IMR-90 (cell line): ENCODE measurements around the gene CFAP221. TPM values are rescaled to one million over a fixed set of nuclear protein-coding genes. Genes with fewer than 3 reads are reported as not detected.

ENCODE experiments used
- ATAC-seq: fragments of 200-7000 bp; cut with Tn5 transposase; 2 replicates; pipeline ENCODE4 v1.9.1; 2020; ENCODE audit warnings: low read depth, mild to moderate bottlenecking, moderate library complexity
- BruUV-seq: library from RNA; stranded (reverse); fragments of 400-500 nt; replicated peaks from 2 replicates; lab custom pipeline; 2021; lab: Mats Ljungman, UMichigan
- CTCF ChIA-PET: fragments of 300-600 bp; formaldehyde crosslinking; extraction: SDS; loops from one replicate; lab custom pipeline; 2021; ENCODE audit warnings: antibody characterized with exemption; lab: Yijun Ruan, JAX
- POLR2A ChIA-PET: fragments of 300-600 bp; sonication (Branson Sonifier 250); formaldehyde crosslinking; loops from one replicate; lab custom pipeline; 2022; ENCODE audit warnings: antibody characterized with exemption; ENCODE audit not compliant: unreplicated experiment; lab: Charles Lee
- DNase-seq: peaks from one replicate; pipeline ENCODE4 v3.0.0; 2013
- H2AFZ ChIP-seq: replicated peaks from 2 replicates; pipeline ENCODE3; 2013; ENCODE audit warnings: low read length, mild to moderate bottlenecking; ENCODE audit not compliant: poor library complexity
- H2AK5ac ChIP-seq: 2 replicates; pipeline ENCODE4 v1.6.1; 2013; ENCODE audit warnings: low read depth, low read length, inconsistent platforms
- H2AK9ac ChIP-seq: replicated peaks from 2 replicates; pipeline ENCODE3; 2013; ENCODE audit warnings: mild to moderate bottlenecking, low read depth, low read length, moderate library complexity; ENCODE audit not compliant: poor library complexity
- H2BK120ac ChIP-seq: 2 replicates; pipeline ENCODE4 v1.6.1; 2013; ENCODE audit warnings: low read depth, low read length, inconsistent platforms
- H2BK15ac ChIP-seq: 3 replicates; pipeline ENCODE4 v1.6.1; 2013; ENCODE audit warnings: low read depth, low read length, inconsistent platforms
- H2BK20ac ChIP-seq: 2 replicates; pipeline ENCODE4 v1.6.1; 2013; ENCODE audit warnings: low read depth, mild to moderate bottlenecking, inconsistent platforms, low read length, moderate library complexity
- H2BK5ac ChIP-seq: 2 replicates; pipeline ENCODE4 v1.6.1; 2013; ENCODE audit warnings: mild to moderate bottlenecking, low read depth, low read length, inconsistent platforms; ENCODE audit not compliant: poor library complexity, severe bottlenecking
- H3K14ac ChIP-seq: replicated peaks from 2 replicates; pipeline ENCODE4 v1.6.1; 2013; ENCODE audit warnings: low read depth, low read length, inconsistent platforms
- H3K18ac ChIP-seq: 2 replicates; pipeline ENCODE4 v1.6.1; 2013; ENCODE audit warnings: low read depth, low read length, control low read depth
- H3K23ac ChIP-seq: 2 replicates; pipeline ENCODE4 v1.6.1; 2013; ENCODE audit warnings: low read depth, low read length, inconsistent platforms
- H3K27ac ChIP-seq: 2 replicates; pipeline ENCODE4 v1.5.1; 2013; ENCODE audit warnings: mild to moderate bottlenecking, control low read depth, low read length; ENCODE audit not compliant: insufficient read depth
- H3K27me3 ChIP-seq: 2 replicates; pipeline ENCODE4 v1.6.1; 2013; ENCODE audit warnings: low read length; ENCODE audit not compliant: control insufficient read depth, insufficient read depth
- H3K36me3 ChIP-seq: 2 replicates; pipeline ENCODE4 v1.6.1; 2013; ENCODE audit warnings: low read length, mixed read lengths; ENCODE audit not compliant: control insufficient read depth, insufficient read depth
- H3K4ac ChIP-seq: 2 replicates; pipeline ENCODE4 v1.6.1; 2013; ENCODE audit warnings: low read depth, low read length, inconsistent platforms
- H3K4me1 ChIP-seq: 2 replicates; pipeline ENCODE4 v1.6.1; 2013; ENCODE audit warnings: low read length, mixed read lengths; ENCODE audit not compliant: control insufficient read depth, insufficient read depth
- H3K4me2 ChIP-seq: 2 replicates; pipeline ENCODE4 v1.6.1; 2013; ENCODE audit warnings: low read depth, mild to moderate bottlenecking, control low read depth, low read length, moderate library complexity
- H3K4me3 ChIP-seq: 2 replicates; pipeline ENCODE4 v1.5.1; 2013; ENCODE audit warnings: low read depth, mild to moderate bottlenecking, control low read depth, low read length, moderate library complexity; ENCODE audit not compliant: insufficient read depth
- H3K56ac ChIP-seq: 2 replicates; pipeline ENCODE4 v1.6.1; 2013; ENCODE audit warnings: low read length, inconsistent platforms; ENCODE audit not compliant: insufficient read depth; ENCODE audit errors: extremely low read depth
- H3K79me1 ChIP-seq, 2 experiments: 2 replicates each; pipeline ENCODE4 v1.6.1; 2013; ENCODE audit warnings: low read length in 2 of 2, inconsistent platforms in 1 of 2, low read depth in 1 of 2
- H3K9ac ChIP-seq: 2 replicates; pipeline ENCODE4 v1.6.1; 2013; ENCODE audit warnings: low read depth, low read length, control low read depth
- H3K9me1 ChIP-seq: 2 replicates; pipeline ENCODE4 v1.6.1; 2013; ENCODE audit warnings: low read length, inconsistent platforms; ENCODE audit not compliant: insufficient read depth
- H3K9me3 ChIP-seq: 2 replicates; pipeline ENCODE4 v1.6.1; 2013; ENCODE audit warnings: low read length; ENCODE audit not compliant: control insufficient read depth, insufficient read depth
- H4K20me1 ChIP-seq: 2 replicates; pipeline ENCODE4 v1.6.1; 2013; ENCODE audit warnings: low read length, inconsistent platforms; ENCODE audit not compliant: insufficient read depth
- H4K5ac ChIP-seq: 2 replicates; pipeline ENCODE4 v1.6.1; 2013; ENCODE audit warnings: mild to moderate bottlenecking, low read depth, low read length, control low read depth
- H4K8ac ChIP-seq, 2 experiments: 2 replicates each; pipeline ENCODE4 v1.6.1; 2013; ENCODE audit warnings: low read depth in 2 of 2, low read length in 2 of 2, control low read depth in 1 of 2, inconsistent platforms in 1 of 2
- H4K91ac ChIP-seq: 2 replicates; pipeline ENCODE4 v1.6.1; 2013; ENCODE audit warnings: low read depth, low read length, inconsistent platforms; ENCODE audit not compliant: insufficient read depth
- BHLHE40 ChIP-seq: fragments of 150-350 bp; IDR thresholded peaks from 2 replicates; pipeline ENCODE4 v1.6.1; 2016; ENCODE audit warnings: mild to moderate bottlenecking, low read depth, low read length
- ELK1 ChIP-seq: fragments of 150-350 bp; IDR thresholded peaks from 2 replicates; pipeline ENCODE4 v1.6.1; 2016; ENCODE audit warnings: low read depth, mild to moderate bottlenecking, low read length, moderate library complexity, borderline replicate concordance
- MAFK ChIP-seq: IDR thresholded peaks from 2 replicates; pipeline ENCODE4 v1.6.1; 2012; ENCODE audit warnings: low read depth, low read length, improper control_type of control experiment
- MAZ ChIP-seq: IDR thresholded peaks from 2 replicates; pipeline ENCODE4 v1.6.1; 2012; ENCODE audit warnings: low read depth, mild to moderate bottlenecking, low read length, improper control_type of control experiment, moderate library complexity, borderline replicate concordance
- MXI1 ChIP-seq: IDR thresholded peaks from 2 replicates; pipeline ENCODE4 v1.6.1; 2012; ENCODE audit warnings: low read depth, mild to moderate bottlenecking, low read length, moderate library complexity, borderline replicate concordance
- POLR2A ChIP-seq: IDR thresholded peaks from 2 replicates; pipeline ENCODE4 v1.6.1; 2012; ENCODE audit warnings: mild to moderate bottlenecking, low read depth, low read length
- RCOR1 ChIP-seq: IDR thresholded peaks from 2 replicates; pipeline ENCODE4 v1.6.1; 2012; ENCODE audit warnings: mild to moderate bottlenecking, low read length, improper control_type of control experiment; ENCODE audit not compliant: insufficient replicate concordance
- SMC3 ChIP-seq: fragments of 150-350 bp; IDR thresholded peaks from 2 replicates; pipeline ENCODE4 v1.6.1; 2016; ENCODE audit warnings: low read depth, mild to moderate bottlenecking, antibody characterized with exemption, low read length, moderate library complexity
- USF2 ChIP-seq: fragments of 150-350 bp; IDR thresholded peaks from 2 replicates; pipeline ENCODE4 v1.6.1; 2017; ENCODE audit warnings: mild to moderate bottlenecking, antibody characterized with exemption, low read length, low read depth
- WGBS, 2 experiments: methylation state at CpG; one replicate each; pipeline versions ENCODE4 v1.1.5 to v1.1.7; 2013; ENCODE audit warnings: missing lambda C conversion rate in 2 of 2; ENCODE audit not compliant: insufficient read length in 1 of 2; ENCODE audit errors: extremely low coverage in 2 of 2; 5-methylcytosine and 5-hydroxymethylcytosine counted together
- dilution Hi-C: fragments of 300-500 bp; cut with HindIII; formaldehyde crosslinking; loops from one replicate; pipeline ENCODE4 v1.14.3; 2018; ENCODE audit warnings: low sequenced_read_pairs; ENCODE audit not compliant: unreplicated experiment
- in situ Hi-C: fragments of 300-500 bp; cut with MboI; formaldehyde crosslinking; loops from 3 replicates; pipeline ENCODE4 v1.14.3; 2019; ENCODE audit warnings: low sequenced_read_pairs, inconsistent platforms, mixed read lengths
- intact Hi-C: fragments of 100-400 bp; cut with micrococcal nuclease; formaldehyde crosslinking; loops from 2 replicates; pipeline ENCODE4 v1.10.0; 2022
- polyA plus RNA-seq, 3 experiments: library from polyadenylated mRNA; depleted of rRNA; stranded (reverse); fragments of >200 nt; gene quantifications; 2 replicates each; pipeline ENCODE4 v1.2.3, GENCODE V29; 2012; ENCODE audit warnings: low replicate concordance in 1 of 3
- total RNA-seq: library from RNA; depleted of rRNA; stranded (reverse); fragments of >200 nt; gene quantifications from 2 replicates; pipeline ENCODE4 v1.2.3, GENCODE V29; 2012

Gene CFAP221
- total and polyA plus RNA-seq, 2 of the 4 experiments (the other 2 are of a cell fraction), result not detected

- H4K8ac ChIP-seq, result no peak overlapping the region
- peak overlapping the region; percentile 36 for H2AFZ ChIP-seq
- no peak overlapping the region for H2BK120ac ChIP-seq
- no TSS peak for BruUV-seq
- intact Hi-C loops, result no loop called here
- no peak overlapping the region for H3K18ac ChIP-seq
- ChIA-PET CTCF (no interaction called here), POLR2A (no interaction called here)
- dilution Hi-C loops, result no loop called here
- no peak overlapping the region for H4K91ac ChIP-seq
- peak; percentile 28 for DNase-seq
- H3K27me3 ChIP-seq, result no peaks in the 10 kb centered on the region
- H4K20me1 ChIP-seq, result no peaks in the 10 kb centered on the region
- no peak overlapping the region for H3K4me3 ChIP-seq
- H3K4me1 ChIP-seq, result peaks cover 5% of the 10 kb centered on the region; the same call in 1 of the 2 replicates
- H4K5ac ChIP-seq, result no peak overlapping the region
- 71% methylated on average over 3 of the region's 22 CpGs; no CpG with 5 or more reads in 1 of the 2 experiments for WGBS, 2 experiments
- no peak overlapping the region for H3K27ac ChIP-seq
- in situ Hi-C loops, result no loop called here
- H3K36me3 ChIP-seq, result peaks cover 3% of the 10 kb centered on the region; the same call in 1 of the 2 replicates
- no peak overlapping the region for H2AK5ac ChIP-seq
- H3K4me2 ChIP-seq, result 0 out of 2 replicates have a peak overlapping the region, but pooled peaks have one; percentile 10
- H3K56ac ChIP-seq, result no peak overlapping the region
- no peak overlapping the region for H2BK15ac ChIP-seq
- H3K9ac ChIP-seq, result no peak overlapping the region
- H2AK9ac ChIP-seq, result no peak overlapping the region
- no peak overlapping the region for H3K4ac ChIP-seq
- H2BK20ac ChIP-seq, result no peak overlapping the region
- no peak overlapping the region for H3K14ac ChIP-seq
- peaks cover 4% of the 10 kb centered on the region; the same call in 1 of the 2 replicates for H3K9me1 ChIP-seq
- H2BK5ac ChIP-seq, result no peak overlapping the region
- H3K79me1 ChIP-seq, result peaks cover 12 to 23% of the 10 kb centered on the region in 2 experiments; a peak in 3 of 4 replicates
- no peak overlapping the region; the same call in 1 of the 2 replicates for H3K23ac ChIP-seq
- TF ChIP-seq RCOR1, result no peak
- TF ChIP-seq ELK1, result no peak
- TF ChIP-seq SMC3, result no peak
- no peak for TF ChIP-seq USF2
- TF ChIP-seq BHLHE40, result no peak
- no peak for TF ChIP-seq MXI1
- TF ChIP-seq MAZ, result no peak
- TF ChIP-seq MAFK, result no peak
- TF ChIP-seq POLR2A, result no peak
- H3K9me3 ChIP-seq, result no peaks in the 10 kb centered on the region
- peak; percentile 9; the same call in 1 of the 2 replicates for ATAC-seq
Measured at GRCh38 chr2:119683713-119684443, 139.6 kb downstream of the CFAP221 start.
